ENCODE data around the gene CFAP77.

CFAP77 gene

DNA sequence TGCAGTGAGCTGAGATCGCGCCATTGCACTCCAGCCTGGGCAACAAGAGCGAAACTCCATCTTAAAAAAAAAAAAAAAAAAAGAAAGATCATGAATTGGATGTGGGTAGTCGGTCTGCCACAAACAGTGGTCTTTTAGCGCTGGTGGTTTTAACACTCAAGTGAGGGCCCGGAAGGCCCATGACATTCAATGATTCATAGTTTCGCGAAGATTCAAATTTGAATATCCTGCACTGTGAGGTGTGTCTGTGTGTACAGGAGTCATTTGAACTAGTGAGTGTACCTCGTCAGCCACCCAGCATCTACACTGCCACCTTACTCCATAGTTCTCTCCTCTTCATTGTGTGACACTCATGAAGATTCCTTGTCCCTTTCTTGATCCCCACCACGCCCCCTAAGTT is 41.3 kb downstream of the CFAP77 start:
- DNase-seq, result no peak

DNA sequence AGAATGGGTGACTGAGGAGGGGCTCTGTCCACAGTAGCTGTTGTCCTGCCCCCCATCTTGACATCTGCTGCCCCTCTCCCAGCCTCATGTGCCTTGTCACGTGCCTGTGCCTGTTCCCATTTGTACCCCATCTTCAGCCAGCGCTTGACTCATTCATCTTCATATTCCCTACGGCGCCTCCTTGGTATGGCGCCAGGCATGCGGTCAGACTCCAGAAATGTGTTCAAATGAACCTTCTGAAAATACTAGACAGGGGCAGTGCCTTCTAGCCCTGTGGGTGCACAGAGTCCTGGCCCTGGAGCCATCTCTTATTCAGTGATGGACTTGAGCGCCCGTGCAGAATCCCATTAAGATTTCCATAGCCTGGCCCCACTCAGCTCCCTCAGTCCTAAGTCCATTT is 46.2 kb downstream of the CFAP77 start:
- DNase-seq, result no peak

DNA sequence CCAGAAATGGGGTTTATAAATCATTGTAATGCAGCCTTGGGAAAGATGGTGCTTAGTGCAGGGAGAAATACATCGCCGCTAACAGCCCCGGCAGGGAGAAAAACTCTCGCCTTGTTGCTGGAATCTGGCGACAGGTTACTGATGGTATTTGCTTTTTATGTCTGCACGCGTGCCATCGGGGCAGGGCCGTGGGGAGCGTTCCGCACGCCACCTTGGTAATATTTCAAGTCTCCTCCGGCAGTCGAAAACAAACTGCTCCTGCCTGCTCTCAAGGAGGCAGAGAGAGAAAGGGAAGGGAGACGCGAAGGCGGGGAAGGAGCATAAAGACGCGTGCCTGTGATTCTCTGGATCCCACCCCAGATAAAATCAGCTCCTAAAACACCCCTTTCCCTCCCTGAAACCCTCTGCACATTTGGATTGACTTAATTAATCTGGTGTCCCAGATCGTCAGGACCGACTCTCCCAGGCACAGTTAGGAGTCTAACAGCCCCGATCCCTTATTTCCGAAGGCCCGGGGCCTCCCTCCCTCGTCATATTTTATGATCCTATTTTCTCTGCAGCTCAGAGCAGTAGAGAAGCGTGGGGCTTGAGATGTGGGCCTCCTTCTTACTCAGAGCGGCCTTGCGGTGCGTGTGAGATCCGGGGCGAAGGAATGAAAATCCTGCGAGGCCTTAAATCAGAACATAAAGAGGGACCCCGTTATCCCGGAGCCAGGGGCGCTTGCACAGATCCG is 47.7 kb downstream of the CFAP77 start:
- no peak for DNase-seq

DNA sequence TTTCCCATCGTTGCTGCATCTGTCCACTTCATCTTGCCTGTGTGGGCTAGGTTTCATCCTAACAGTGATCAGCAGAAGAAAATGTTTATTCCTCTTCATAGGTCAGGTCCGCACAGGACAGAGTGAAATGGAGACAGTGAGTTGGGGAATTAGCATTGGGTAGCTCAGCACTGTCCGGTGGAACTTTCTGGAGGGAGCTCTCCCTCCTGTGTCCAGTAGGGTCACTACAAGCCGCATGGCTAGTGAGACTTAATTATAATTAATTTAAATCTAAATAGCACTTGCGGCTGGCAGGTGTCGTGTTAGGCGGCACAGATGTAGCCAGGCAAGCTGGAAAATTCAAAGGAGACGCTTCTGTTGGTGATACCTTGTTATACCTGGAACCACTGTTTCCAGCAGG is 48.4 kb downstream of the CFAP77 start:
- DNase-seq, result no peak

DNA sequence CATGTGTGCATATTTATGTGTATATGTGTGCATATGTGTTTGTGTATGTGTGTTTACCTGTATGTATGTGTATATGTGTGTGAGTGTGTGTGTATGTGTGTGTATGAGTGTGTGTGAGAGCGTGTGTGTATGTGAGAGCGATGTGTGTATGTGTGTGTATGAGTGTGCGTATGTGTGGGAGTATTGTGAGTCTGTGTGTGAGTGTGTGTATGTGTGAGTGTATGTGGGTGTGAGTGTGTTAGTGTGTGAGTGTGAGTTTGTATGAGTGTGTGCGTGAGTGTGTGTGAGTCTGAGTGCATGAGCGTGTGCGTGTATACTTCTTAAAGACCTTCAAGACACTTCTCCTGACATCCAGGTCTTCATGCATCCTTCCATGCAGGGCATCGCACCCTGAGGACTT is 49.6 kb downstream of the CFAP77 start:
- no peak for DNase-seq

DNA sequence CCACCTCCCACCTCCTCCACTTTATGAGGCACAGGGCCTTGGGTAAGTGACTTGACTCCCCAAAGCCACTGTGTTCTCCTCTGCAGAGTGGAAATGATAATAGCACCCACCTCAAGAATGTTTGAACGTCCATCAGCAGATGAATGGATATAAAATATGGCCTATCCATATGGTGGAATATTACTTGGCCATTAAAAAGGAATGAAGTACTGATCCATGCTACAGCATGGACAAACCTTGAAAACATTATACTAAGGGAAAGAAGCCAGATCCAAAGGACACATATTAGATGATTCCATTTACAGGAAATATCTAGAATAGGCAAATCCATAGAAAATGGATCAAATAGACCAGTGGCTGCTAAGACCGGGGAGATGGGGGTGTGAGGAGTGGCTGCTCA is 50.2 kb downstream of the CFAP77 start:
- no peak for DNase-seq

DNA sequence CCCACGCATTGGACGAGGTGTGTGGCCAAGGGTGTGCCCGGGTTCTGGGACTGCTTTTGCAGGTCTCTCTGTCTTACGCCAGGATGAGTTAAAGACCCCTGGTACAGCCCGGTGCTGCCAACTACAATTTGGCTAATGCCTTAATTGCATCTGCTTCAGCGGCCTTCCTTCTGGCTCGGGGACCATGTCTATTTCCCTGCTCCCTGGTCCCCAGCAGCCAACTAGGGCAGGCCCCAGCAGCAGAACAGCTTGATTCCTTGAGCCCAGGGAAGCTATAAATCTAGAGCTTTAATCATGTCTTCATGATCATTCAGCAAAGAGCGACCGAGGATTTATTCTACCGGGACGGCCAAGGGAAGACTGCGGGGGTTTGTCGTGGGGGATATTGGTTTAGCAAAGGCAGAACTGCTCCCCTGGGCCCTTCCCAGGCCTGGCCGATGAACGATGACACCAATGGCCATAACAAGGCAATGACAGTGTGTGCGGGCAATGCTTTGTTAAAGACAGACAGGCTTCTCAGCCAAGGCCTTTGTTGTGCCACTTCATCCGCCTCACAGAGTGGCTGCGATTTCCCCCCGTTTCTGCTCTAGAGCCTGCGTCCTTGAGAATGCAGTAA is 51.4 kb downstream of the CFAP77 start:
- no peak for DNase-seq

DNA sequence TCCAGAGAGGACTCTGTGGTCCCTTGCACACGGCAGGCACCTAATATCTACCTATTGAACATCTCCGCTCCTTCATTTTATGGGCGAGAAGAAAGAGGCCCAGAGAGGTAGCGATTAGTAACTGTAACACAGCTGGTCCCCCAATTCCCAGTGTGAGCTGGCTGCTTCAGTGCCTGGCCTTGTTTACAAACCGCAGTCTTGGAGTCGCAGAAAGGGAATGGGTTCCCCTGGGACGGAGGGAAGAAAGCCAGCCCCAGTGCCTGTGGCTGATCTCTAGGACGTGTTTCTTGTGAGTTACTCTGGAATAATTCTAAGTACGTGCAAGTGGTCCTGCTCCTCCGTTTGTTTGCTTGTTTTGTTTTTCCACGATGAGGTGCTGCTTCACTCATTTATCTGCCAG is 52.0 kb downstream of the CFAP77 start:
- DNase-seq, result no peak

DNA sequence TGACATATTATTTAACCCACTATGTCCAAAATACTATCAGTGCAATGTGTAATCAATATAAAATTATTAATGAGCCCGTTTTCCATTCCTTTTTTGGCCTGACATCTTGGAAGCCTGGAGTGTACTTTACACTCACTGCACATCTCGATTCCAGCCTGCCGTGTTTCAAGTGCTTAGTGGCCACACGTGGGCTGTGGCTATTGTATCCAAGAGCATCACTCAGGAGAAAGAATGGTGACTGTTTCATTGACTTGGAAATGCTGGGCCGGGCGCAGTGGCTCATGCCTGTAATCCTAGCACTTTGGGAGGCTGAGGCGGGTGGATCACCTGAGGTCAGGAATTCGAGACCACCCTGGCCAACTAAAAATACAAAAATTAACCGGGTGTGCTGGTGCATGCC is 54.5 kb downstream of the CFAP77 start:
- peak in 4 of 51 donors; percentile 1 to 6 (median 4) for DNase-seq

DNA sequence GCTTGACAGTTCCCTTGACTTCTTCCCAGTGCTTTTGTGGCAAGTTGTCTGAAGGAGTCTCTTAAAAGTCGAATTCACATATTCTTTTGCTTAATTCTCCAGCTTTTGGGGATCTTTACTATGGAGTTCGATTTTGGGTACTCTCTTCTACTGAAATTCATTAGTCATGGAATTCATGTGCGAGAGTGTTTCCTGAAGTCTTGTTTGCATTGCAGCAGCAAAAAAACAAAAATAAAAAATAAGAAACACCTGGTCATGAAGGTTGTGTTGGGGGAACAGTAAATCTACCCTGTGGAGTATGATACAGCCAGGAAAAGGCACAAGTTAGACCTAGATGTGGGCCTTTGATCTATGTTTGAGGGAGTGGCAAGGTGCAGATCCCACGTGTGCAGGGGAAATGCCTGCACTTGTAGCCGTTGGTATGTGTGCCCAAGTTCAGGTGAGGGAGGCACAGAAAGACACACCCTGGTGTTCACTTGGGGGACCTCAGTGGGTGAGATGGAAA is 55.2 kb downstream of the CFAP77 start:
- DNase-seq, result no peak

DNA sequence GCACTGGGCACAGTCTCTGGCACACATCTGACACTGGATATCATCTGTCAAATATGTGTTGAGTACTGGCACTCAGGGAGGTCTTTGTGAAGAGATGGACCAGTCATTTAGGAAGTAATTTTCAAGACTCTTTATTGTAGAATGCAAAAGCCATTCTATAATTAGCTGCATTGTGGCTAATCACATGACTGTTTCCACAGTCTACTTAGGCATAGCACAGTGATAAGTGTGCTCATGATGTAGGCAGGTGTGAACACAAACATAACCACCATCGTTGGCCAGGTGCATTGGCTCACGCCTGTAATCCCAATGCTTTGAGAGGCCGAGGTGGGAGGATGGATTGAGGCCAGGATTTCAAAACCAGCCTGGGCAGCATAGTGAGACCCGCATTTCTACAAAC is 62.2 kb downstream of the CFAP77 start:
- no peak for DNase-seq

DNA sequence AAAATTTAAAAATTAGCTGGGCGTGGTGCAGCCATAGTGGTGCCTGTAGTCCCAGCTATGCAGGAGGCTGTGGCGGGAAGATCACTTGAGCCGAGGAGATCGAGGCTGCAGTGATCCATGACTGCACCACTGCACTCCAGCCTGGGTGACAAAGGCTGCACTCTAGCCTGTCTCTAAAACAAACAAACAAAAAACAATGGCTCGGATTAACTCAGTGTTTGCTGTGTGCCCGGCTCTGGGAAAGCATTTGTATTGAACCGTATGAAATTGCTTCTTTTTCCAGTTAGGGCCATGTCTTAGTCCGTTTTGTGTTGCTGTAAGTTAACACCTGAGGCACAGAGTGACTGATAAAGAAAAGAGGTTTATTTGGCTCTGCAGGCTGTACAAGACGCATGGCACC is 62.6 kb downstream of the CFAP77 start:
- no peak for DNase-seq

DNA sequence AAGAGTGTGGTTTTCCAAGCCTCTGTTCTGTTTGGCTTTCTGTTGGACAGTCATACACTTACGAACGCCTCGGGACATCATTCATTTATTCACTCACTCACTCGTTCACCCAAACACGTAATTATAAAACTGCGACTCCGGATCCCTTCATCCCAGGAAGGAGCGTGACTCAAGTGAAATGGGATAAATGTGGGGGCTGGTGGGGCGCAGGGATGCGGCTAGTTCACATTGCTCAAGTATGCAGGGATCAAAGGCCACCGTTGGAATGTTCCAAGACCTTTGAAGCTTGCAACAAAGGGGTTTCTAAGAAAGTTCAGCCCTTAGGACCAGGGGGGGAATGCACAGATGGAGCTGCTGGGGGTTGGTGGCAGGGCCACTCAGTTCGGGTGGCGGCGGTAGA is 64.2 kb downstream of the CFAP77 start:
- no peak for DNase-seq

DNA sequence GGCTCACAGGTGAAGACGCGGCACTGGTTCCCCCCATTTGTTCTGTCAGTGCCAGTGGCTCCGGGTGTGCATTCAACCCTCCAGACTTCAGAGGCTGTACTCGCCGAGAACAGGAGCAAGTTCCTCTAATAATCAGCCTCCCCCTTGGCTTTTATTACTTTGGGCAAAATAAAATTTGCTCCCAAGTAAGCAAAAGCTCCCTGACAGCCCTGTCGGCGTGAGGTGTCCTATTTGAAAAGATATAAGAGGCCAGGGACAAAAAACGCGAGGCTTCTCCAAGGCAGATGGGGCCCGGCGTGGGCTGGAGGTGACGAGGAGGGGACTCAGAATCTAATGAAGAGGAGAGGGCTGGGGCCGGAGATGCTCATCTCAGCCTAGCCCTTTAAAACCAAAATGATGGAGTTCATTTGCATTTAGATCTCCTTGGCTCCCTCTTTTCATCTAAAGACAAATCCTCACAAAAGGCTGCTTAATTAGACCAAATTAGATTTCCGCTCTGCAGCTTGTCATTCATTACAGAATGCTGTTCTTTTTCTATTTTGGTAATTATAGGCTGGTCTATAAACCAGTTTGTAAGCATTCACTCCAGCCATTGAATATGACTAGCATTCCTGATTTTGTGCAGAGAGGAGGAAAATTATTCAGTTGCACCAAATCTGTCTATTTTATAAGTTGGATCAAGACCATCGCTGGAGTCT is 68.5 kb downstream of the CFAP77 start:
- DNase-seq, result no peak

DNA sequence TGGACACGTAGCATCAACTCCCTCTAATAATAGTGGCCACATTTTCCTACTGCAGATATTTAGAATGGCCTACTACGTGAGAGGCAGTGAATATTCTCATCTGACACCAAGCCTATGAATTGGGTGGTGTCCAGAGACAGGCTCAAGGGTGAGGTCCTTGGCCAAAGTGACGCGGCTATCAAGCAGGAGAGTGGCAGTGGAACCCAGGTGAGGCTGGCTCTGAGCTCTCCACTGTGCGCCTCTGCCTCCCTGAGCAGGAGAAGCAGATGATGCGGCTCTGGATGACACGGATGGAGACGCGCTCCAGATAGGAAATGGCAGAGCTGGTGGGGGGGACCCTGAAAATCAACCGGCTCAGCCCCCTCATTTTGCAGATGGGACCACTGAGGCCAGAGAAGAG is 69.7 kb downstream of the CFAP77 start:
- DNase-seq, result no peak

DNA sequence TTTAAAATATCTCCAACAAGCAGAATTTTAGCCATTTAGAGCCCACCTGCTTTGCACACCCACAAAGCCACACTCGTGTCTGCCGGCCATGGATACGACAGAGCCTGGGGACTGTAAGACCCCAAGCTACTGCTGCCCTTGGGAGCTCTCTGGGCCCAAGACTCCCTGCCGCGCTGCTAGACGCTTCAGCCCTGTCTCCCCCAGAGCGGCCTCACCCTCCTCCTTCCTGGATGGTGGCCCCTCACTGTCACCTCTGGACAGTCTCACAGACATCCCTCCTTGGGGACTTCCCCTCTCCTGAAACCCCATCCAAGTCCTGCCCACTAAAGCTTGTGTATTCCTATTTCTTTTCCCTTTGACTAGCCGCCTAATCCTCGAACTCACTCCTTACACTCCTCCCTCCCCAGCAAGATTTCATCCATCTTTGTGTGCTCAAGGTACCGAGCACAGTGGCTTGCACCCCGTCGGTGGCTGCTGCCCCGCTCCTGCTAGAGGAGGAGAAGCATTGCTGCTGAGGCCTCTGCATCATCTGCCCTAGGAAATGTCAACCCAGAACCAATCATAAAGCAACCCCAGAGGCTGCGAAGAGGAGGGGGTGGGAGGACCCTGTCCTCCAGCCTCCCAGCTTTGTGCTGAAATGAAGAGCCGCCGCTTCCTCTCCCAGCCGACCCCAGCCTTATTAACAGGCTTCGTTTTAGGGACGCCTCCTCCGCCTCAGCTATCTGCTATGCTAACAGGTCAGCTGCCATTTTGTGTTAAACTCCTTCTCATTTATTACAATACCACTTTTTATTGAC is 71.2 kb downstream of the CFAP77 start:
- no peak for DNase-seq

DNA sequence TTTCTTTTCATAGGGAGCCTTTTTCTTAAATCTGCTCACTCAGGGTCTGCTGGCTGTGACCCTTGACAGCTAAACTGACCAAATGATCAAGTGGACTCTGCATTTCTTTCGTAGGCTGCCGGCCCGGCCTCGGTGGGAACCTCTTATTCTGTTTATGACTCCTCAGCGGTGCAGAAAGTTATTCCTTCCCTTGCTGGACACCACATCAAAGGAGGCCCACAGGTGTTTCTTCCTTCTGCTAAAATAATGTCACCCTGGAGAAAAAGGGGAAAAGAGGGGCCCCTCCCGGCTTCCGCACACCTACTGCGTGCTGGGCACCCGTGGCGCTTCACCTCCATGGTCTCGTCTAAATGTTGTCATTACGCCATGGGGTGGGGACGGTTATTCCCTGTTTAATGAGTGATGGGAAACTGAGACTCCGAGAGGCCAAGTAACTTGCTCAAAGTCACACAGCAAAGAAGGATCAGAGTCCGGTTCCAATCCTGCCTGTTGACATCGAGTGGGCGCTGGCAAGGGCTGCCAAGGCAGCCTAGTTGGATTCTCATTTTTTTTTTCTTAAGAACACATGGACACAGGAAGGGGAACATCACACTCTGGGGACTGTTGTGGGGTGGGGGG is 72.3 kb downstream of the CFAP77 start:
- DNase-seq, result no peak

DNA sequence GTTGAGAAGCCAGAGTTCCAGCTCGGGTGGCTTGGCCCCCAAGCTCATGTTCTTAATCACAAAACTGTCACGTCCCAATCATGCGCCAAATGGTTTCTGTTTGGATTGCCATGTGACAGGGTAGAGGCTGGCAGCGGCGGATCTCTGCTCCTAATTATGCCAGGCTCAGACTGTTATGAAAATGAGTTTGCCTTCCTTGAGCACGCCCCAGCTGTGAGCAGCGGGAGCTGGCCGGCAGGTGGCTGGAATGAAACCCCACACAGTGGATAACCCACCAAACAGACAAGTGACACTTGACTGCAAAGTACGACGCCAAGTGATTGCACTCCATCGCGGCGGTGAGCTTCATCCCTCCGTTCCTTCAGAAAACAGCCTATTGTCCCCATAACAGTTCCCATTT is 75.4 kb downstream of the CFAP77 start:
- DNase-seq, result no peak

DNA sequence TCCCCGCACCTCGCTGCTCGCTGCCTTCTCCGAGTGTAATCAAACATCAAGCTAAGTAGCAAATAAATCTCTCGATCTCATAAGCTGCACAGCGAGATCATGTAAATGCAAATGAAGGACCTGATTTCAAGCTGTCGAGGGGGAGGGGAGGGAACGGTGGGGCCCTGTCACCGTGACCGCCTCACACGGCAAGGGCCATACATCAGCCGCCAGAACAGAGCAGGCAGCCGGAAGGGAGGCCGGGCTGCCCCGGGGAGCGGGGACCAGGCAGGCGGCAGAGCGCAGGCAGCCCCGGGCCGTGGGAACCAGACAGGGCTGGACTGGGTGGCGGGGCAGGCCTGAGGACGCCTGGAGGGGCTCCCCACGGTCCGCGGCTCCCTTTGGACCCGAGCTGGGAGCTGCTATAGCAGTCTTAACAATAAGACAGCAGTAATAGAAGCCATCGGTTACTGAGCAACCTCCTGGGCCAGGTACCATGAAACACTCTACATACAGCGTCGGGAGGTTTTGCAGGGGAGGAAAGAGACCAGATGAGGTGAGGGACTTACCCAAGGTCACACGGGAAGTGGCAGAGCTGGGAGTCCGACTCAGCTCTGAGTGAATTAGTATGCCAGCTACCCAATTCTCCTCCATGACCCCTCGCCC is 76.8 kb downstream of the CFAP77 start:
- no peak for DNase-seq

DNA sequence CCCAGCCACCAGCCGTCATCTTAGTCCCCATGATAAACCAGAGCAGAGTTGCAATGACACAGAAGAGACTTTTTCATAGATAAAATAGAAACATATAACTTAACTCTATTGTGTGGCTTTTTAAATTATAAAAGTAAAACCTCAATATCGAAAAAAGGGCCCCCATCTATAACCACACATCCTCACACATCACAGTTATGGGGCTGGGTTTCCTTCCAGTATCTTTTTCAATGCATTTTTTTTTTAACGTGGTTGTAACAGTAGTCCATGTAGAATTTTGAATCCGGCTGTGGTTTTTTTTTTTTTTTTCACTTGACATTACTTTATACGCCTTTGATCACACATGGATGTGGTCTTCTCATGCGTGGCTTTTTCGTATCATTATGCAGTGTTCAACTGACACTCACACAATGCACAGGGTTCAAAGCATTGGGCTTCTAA is 77.4 kb downstream of the CFAP77 start:
- DNase-seq, result no peak

DNA sequence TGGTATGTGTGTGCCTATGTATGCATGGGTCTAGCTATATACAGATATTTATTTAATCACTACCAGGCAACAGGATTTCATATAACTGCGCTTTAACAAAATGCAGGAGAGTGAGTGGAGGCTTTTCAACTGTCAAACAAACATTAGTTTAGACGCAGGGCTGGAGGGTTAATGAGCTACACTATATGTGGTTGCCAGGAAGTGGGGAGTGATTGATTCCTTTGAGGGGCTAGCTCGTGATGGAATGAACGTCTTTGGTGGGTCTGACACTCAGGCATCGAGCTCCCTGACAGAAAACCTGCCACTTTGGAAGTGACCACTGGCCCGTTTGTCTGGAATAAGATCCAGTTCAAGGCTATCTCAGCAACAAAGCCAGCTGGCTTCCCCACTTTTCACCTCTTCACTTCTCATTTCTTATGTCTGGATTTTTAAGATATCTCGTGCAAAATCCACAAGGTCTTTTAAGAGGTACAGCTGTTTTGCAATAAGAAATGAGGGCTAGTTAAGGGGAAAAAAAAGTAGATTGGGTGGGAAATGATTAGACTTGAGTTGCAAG is 78.0 kb downstream of the CFAP77 start:
- no peak for DNase-seq

Data from hypothalamus (tissue), 51 donors.